Left cardiac atrium (tissue), 4 donors: ENCODE measurements around the gene PDIA6. TPM values are rescaled to one million over a fixed set of nuclear protein-coding genes. Genes with fewer than 3 reads are reported as not detected.
A peak's percentile ranks its signal among the peaks of the same experiment; 100 is the strongest.

Experiments used
- ATAC-seq, 2 donors: fragments of 200-7000 bp; cut with Tn5 transposase; one replicate each; pipeline ENCODE4 v1.9.1; 2020; ENCODE audit warnings: mild to moderate bottlenecking in 2 of 2, moderate library complexity in 2 of 2
- DNase-seq: peaks from one replicate; pipeline ENCODE4 v3.0.0-alpha.2; 2020
- intact Hi-C, 2 donors: fragments of 100-400 bp; cut with DNase I; formaldehyde crosslinking; loops; one replicate each; pipeline versions ENCODE4 v1.14.1 to v1.15.1; 2022 to 2023
- long read RNA-seq: library from polyadenylated mRNA; unstranded; transcript quantifications from one replicate; pipeline ENCODE4 v2.0.0, GENCODE V29; 2021
- total RNA-seq, 2 donors: library from RNA; stranded (reverse); fragmentation: NEBNext Ultra II Directional; extraction: Animal tissue kit (Norgen Biotek cat#: 25700); gene quantifications; one replicate each; pipeline ENCODE4 v1.2.1, GENCODE V29; 2021
- donor health status: DM: no; HTN: yes; CAD: no.
- donor health status: DM: no; HTN: yes; CAD: no; lungs with severe emphysema.
- donor health status: DM: yes; HTN: yes; CAD: no.
- donor health status: Dilated cardiomyopathy.

Gene PDIA6
- 100 to 1,000 TPM; 149 to 157 TPM for total RNA-seq
- long read RNA-seq, transcript PDIA6-201 (13 exons, 2,338 nt), result major isoform, 772 of 822 reads
- long read RNA-seq, partial matches to known transcripts, result 20 of 822 reads
- long read RNA-seq, other reads (novel, unspliced or antisense), result 27 of 822 reads

- intact Hi-C loops, result no loop called here
- ATAC-seq, result peak; percentile 99
Observed at GRCh38 chr2:10812362-10813162, at the start of gene PDIA6. Gene PDIA6 (minus strand): TSS chr2:10812785. CDS start chr2:10812696, 89 bp downstream.

GRCh38 chr2:10862330-10862729 lies 49.7 kb upstream of the PDIA6 start:
- intact Hi-C loops, result no loop called here
- DNase-seq (no peak), ATAC-seq (peak; percentile 42 to 50)

More at GRCh38 chr2:10812362-10813162, at the start of gene PDIA6:
- peak; percentile 98 for DNase-seq

- DNase-seq (no peak), ATAC-seq (no peak)
- intact Hi-C loops, result no loop called here
Observed at GRCh38 chr2:10861765-10862164, 49.2 kb upstream of the PDIA6 start.

DNA sequence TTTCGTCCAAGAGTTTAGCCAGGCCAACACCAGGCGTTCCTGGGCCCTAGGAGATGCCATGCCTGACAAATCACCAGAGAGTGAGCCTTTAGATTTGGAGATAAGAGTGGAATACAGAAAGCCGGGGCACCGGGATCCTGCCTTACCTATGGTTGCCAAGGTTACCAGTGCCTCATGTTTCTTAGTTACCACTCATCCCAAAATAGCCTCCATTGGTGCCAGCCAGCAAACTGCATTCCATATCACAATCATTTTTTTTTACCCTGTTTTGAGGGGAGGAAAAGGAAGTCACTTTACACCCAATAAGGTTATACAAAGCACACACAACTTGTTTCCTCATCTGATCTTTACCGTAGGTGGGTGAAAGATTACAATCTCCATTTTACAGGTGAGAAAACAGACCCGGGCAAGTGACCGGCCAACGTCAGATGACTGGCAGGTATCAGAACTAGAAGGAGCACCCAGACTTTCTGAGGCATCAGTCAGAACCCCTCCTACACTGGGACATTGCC lies 48.3 kb upstream of the PDIA6 start:
- intact Hi-C loops, result no loop called here
- no peak for DNase-seq
- no peak for ATAC-seq

- intact Hi-C loops, result no loop called here
- ATAC-seq (no peak), DNase-seq (no peak)
Observed at GRCh38 chr2:10860081-10860813, 47.7 kb upstream of the PDIA6 start.

DNA sequence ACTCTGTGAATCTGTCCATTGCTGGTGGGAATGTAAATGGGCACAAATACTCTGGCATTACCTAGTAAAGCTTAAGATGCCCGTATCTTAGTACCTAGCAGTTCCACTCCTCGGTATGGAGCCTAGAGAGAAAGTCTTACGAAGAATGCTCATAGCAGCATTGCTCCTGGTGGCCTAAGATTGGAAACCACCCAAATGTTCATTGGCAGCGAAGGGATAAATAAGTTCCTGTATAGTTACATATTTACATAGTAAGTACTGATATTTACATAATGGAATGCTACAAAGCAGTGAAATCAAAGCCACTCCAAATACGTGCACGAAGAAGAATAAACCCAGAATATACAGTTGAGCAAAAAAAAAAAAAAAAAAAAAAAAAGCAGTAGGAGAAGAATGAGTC lies 46.7 kb upstream of the PDIA6 start:
- intact Hi-C loops, result no loop called here
- no peak for ATAC-seq
- DNase-seq, result no peak

GRCh38 chr2:10848541-10848940 lies 36.0 kb upstream of the PDIA6 start:
- intact Hi-C loops, result loop anchor here in 1 of 2 donors (5.0 kb wide), 1 partner anchor 34 kb away; no protein-coding TSS in a partner anchor
- ATAC-seq (no peak), DNase-seq (no peak)

- intact Hi-C loops, result loop anchor here in 1 of 2 donors (5.0 kb wide), 1 partner anchor 35 kb away; no protein-coding TSS in a partner anchor
- ATAC-seq, result peak; percentile 81 to 84
- DNase-seq, result peak; percentile 80
Observed at GRCh38 chr2:10847008-10847407, 34.4 kb upstream of the PDIA6 start.

GRCh38 chr2:10846110-10846861 lies 33.7 kb upstream of the PDIA6 start:
- intact Hi-C loops, result loop anchor here in 1 of 2 donors (5.0 kb wide), 1 partner anchor 36 kb away; no protein-coding TSS in a partner anchor
- DNase-seq (no peak), ATAC-seq (peak; percentile 24 to 46)

- DNase-seq (no peak), ATAC-seq (peak; percentile 14 to 31)
- intact Hi-C loops, result loop anchor here in 1 of 2 donors (5.0 kb wide), 1 partner anchor 37 kb away; no protein-coding TSS in a partner anchor
Observed at GRCh38 chr2:10845640-10846039, 33.1 kb upstream of the PDIA6 start.

- intact Hi-C loops, result no loop called here
- DNase-seq (peak; percentile 79), ATAC-seq (peak; percentile 86 to 91)
Observed at GRCh38 chr2:10844097-10844496, 31.5 kb upstream of the PDIA6 start.

DNA sequence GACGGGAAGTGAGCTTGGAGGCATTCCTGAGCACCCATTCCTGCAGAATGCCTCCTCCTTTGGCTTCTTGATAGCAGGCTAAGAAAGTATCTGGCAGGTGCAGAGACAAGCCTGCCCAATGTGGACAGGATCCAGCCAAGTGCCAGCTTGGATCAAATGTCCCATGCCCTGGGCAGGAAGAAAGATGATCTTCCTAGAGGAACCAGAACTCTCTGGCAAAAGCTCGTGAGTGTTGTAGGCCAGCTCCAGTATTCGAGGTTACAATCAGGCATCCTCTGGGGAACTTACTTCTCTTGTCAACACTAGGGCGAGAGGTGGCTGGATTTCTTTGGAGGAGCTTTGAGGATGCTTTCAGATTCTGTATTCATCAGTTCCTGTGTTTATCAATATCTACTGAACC lies 29.9 kb upstream of the PDIA6 start:
- intact Hi-C loops, result no loop called here
- no peak for ATAC-seq
- no peak for DNase-seq

GRCh38 chr2:10841547-10842219 lies 29.1 kb upstream of the PDIA6 start:
- DNase-seq (no peak), ATAC-seq (no peak)
- intact Hi-C loops, result no loop called here

- DNase-seq, result no peak
- intact Hi-C loops, result loop anchor here in 1 of 2 donors (5.0 kb wide), 1 partner anchor 57 kb away; no protein-coding TSS in a partner anchor
- ATAC-seq, result no peak
Observed at GRCh38 chr2:10839813-10840212, 27.2 kb upstream of the PDIA6 start.

DNA sequence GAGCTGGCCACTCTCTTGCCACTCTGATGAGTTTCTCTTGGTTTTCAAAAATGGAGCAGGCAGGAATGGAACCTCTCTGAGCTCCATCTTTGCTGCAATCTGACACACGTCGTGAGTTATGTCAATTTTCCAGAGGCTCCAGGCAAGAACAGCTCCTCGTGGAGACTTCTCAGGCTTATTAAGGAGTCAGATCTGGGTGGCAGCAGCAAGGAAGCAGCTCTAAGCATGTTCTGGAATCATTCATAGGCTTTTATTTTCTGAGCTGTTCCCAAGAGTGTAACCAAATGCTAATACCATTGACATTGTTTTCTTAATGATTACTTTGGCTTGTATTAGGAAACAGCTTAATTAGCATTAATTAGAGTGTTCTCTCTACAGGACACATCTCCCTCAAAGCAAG lies 26.1 kb upstream of the PDIA6 start:
- ATAC-seq, result no peak
- no peak for DNase-seq
- intact Hi-C loops, result loop anchor here in 1 of 2 donors (5.0 kb wide), 1 partner anchor 59 kb away; no protein-coding TSS in a partner anchor

DNA sequence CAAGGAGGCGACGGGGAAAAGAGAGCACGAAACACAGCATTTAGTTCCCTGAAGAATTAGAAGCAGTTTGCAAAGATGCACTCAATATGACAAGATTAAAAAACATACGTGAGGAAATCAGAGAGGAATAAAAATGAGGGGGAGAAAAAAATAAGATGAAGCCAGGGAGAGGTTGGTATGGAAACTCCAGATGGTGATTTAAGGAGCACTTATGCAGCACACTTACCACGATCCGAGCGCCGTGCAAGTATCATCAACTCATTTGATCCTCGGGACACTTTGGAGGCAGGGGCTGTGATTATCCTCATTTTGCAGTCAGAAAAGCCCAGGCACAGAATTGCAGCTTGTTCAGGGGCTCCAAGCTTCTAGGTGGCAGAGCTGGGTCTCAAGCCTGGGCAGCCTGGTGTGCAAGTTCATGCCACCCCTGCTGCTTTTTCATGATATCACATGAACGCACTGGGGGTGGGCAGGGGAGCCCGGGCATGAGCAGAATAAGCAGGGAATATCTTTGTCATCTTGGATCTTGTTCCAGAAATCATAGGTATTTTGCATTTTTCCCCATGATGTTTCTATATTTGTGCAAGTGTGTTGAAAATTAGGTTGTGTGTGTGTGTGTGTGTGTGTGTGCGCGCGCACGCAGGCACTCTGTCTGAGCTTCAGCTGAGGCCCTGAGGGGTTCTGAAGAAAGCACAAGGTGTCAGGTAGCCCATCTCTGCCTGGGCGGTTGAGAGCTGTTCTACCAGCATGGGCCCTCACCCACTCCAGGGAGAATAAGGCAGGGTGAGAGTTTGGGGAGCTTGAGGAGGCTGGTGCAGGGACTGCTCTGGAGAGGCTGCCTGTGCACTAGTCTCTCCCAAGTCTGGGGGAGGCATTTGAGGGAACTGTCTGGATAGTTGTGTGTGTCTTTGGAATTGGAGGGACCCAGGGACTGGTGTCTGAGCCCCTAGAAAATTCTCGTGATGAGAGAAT lies 25.0 kb upstream of the PDIA6 start:
- no peak for ATAC-seq
- intact Hi-C loops, result loop anchor here in 1 of 2 donors (5.0 kb wide), 1 partner anchor 60 kb away; no protein-coding TSS in a partner anchor
- no peak for DNase-seq
